GM12878 (cell line): ENCODE results near the gene PPP1CC.
A peak's percentile ranks its signal among the peaks of the same experiment; 100 is the strongest.

Experiments used
- ASH2L ChIP-seq: fragments of 300-600, 200-600 bp; sonication (generic); IDR thresholded peaks from 2 replicates; pipeline ENCODE4 v1.6.1; 2017; ENCODE audit warnings: low read depth, mild to moderate bottlenecking, borderline replicate concordance
- CEBPZ ChIP-seq: fragments of 150-350 bp; IDR thresholded peaks from 2 replicates; pipeline ENCODE4 v1.6.1; 2016; ENCODE audit warnings: low read depth, low read length
- E2F4 ChIP-seq: IDR thresholded peaks from 2 replicates; pipeline ENCODE4 v1.6.1; 2012; ENCODE audit warnings: low read depth, low read length, improper control_type of control experiment
- EGR1 ChIP-seq, 2 experiments: IDR thresholded peaks; 1 replicate in 1 of 2; 2 replicates in 1 of 2; pipeline ENCODE4 v1.6.1; 2011 to 2012; ENCODE audit warnings: low read depth in 2 of 2, low read length in 2 of 2, borderline replicate concordance in 1 of 2, mild to moderate bottlenecking in 1 of 2, moderate library complexity in 1 of 2
- EP300 ChIP-seq, 2 experiments: fragments of 150-350 bp in 1 of 2; IDR thresholded peaks; 2 replicates each; pipeline ENCODE4 v1.6.1; 2011 to 2012; ENCODE audit warnings: low read depth in 2 of 2, low read length in 2 of 2, borderline replicate concordance in 1 of 2, improper control_type of control experiment in 1 of 2, inconsistent platforms in 1 of 2; ENCODE audit not compliant: control insufficient read depth in 1 of 2
- POLR2AphosphoS5 ChIP-seq: IDR thresholded peaks from 2 replicates; pipeline ENCODE4 v1.6.1; 2011; ENCODE audit warnings: mild to moderate bottlenecking, low read length, inconsistent platforms
- RCOR1 ChIP-seq: conservative IDR thresholded peaks from 2 replicates; pipeline ENCODE4 v1.6.1; 2012; ENCODE audit warnings: low read depth, low read length, improper control_type of control experiment
- SREBF2 ChIP-seq: IDR thresholded peaks from 2 replicates; pipeline ENCODE4 v1.6.1; 2012; ENCODE audit warnings: mild to moderate bottlenecking, low read length
- ZNF274 ChIP-seq: IDR thresholded peaks from one replicate; pipeline ENCODE4 v1.8.0; 2011; ENCODE audit not compliant: insufficient read length, insufficient read depth
- TF ChIP-seq, protein P1 (sequence below), 3 experiments: IDR thresholded peaks in 2 of 3; conservative IDR thresholded peaks in 1 of 3; 2 replicates each; pipeline ENCODE4 v1.5.1; 2011; ENCODE audit warnings: low read depth in 3 of 3, low read length in 3 of 3, mild to moderate bottlenecking in 3 of 3, control low read depth in 2 of 3, moderate library complexity in 2 of 3, inconsistent platforms in 1 of 3, mixed read lengths in 1 of 3; ENCODE audit not compliant: control insufficient read depth in 2 of 3, insufficient read depth in 1 of 3; ENCODE audit errors: extremely low read depth in 1 of 3

DNA sequence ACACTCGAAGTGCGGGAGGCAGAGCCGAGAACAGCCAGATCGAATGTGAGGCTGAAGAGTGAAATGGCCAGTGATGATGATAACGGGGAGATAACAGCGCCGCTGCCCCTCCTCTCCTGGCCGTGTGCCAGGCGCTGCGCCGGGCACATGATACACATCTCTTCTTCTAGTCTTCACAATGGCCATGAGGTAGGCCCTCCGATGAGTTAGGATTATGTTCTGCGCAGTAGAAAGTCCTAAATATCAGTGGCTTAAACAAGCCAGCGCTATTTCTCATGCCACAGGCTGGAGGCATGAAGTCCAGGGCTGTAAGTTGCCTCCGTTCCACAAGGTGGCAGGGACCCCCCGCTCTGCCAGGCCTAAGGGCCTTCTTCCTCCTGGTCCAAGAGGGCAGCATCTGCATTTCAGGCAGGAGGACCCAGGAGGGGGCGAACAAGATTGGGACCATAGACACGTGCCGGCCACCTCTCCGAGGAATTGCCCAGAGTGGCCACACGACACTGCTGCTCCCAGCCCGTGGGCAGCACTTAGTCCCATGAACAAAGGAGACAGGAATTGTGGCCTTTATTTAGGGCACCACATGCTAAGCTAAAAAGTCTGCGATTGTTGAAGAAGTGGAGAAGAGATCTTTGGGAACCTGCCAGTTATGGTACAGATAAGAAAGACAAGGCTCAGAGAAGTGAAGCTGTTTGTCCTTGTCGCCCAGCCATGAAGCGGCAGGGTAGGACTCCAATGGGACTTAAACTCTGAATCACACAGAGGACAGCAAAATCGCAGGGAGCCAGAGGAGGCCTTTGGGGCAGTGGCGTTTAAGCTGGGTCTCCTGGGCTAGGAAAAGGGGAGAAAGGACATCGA is 42.9 kb downstream of the PPP1CC start:
- TF ChIP-seq ASH2L (no peak), SREBF2 (no peak), CEBPZ (no peak), POLR2AphosphoS5 (no peak), EP300 (IDR thresholded peaks at IDR 0.05; ENCODE audit: borderline replicate concordance in 1 of 2, control insufficient read depth in 1 of 2, low read depth in 2 of 2, low read length in 2 of 2) (no peak), E2F4 (no peak), EGR1 (IDR thresholded peaks at IDR 0.05; ENCODE audit: borderline replicate concordance in 1 of 2, low read depth in 2 of 2, low read length in 2 of 2) (no peak), ZNF274 (no peak), RCOR1 (no peak)
- TF ChIP-seq, protein P1, sequence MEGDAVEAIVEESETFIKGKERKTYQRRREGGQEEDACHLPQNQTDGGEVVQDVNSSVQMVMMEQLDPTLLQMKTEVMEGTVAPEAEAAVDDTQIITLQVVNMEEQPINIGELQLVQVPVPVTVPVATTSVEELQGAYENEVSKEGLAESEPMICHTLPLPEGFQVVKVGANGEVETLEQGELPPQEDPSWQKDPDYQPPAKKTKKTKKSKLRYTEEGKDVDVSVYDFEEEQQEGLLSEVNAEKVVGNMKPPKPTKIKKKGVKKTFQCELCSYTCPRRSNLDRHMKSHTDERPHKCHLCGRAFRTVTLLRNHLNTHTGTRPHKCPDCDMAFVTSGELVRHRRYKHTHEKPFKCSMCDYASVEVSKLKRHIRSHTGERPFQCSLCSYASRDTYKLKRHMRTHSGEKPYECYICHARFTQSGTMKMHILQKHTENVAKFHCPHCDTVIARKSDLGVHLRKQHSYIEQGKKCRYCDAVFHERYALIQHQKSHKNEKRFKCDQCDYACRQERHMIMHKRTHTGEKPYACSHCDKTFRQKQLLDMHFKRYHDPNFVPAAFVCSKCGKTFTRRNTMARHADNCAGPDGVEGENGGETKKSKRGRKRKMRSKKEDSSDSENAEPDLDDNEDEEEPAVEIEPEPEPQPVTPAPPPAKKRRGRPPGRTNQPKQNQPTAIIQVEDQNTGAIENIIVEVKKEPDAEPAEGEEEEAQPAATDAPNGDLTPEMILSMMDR (IDR thresholded peaks at IDR 0.05 in 2 of 3, conservative IDR thresholded peaks at IDR 0.05 in 1 of 3; ENCODE audit: control insufficient read depth in 2 of 3, extremely low read depth in 1 of 3, insufficient read depth in 1 of 3, low read depth in 3 of 3, low read length in 3 of 3) = peak; percentile 8 to 21 (median 19); a peak in 3 of 6 replicates
